Stimulated activated naive CD4-positive, alpha-beta T cell (primary cell): ENCODE measurements around the gene ZBTB1.
A peak's percentile ranks its signal among the peaks of the same experiment; 100 is the strongest.
"Not testable (repeated sequence)": the region's sequence is repeated elsewhere in the genome, so short reads cannot be mapped to it uniquely, and the experiment has no call there.

Experiments
- DNase-seq, 6 experiments: peaks; one replicate each; lab custom pipeline; 2025; lab: John Stamatoyannopoulos, UW

The ZBTB1 gene

DNA sequence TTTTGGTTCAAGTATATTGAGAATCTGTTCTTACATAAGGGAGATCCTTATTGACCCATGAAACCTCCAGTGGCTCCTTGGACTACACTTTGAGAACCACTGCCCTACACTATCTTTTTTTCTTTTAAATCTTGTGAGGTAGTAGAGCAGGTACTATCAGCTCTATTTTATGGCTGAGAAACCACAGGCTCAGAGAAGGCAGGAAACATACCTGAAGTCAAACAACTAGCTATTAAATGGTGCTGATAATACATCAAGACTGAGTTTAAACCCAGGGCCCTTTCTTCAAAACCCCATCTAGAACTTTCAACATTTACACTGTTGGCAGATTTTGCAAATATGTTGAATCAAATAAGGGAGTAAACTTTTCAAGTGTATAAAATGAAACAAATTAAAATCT lies 7.8 kb upstream of the ZBTB1 start:
- peak in 1 of 6 experiments; percentile 8 for DNase-seq

DNA sequence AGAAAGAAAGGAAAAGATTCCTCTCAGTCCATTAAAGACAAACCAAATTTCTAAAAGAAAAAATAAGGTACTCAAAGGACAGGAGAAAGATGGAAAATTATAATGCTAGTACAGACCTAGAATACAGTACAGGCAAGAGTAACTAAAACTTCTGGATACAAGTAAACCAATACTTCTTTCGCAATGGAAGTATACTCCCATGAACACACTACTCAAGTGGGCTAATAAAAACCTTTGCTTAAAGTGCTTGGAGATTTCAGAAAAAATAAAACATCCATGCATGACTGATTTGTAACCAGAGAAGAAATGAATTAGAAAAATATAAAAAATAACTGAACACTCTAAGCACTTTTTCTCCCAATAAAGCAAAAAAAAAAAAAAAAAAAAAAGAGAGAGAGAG lies 4.5 kb upstream of the ZBTB1 start:
- no peak for DNase-seq

DNA sequence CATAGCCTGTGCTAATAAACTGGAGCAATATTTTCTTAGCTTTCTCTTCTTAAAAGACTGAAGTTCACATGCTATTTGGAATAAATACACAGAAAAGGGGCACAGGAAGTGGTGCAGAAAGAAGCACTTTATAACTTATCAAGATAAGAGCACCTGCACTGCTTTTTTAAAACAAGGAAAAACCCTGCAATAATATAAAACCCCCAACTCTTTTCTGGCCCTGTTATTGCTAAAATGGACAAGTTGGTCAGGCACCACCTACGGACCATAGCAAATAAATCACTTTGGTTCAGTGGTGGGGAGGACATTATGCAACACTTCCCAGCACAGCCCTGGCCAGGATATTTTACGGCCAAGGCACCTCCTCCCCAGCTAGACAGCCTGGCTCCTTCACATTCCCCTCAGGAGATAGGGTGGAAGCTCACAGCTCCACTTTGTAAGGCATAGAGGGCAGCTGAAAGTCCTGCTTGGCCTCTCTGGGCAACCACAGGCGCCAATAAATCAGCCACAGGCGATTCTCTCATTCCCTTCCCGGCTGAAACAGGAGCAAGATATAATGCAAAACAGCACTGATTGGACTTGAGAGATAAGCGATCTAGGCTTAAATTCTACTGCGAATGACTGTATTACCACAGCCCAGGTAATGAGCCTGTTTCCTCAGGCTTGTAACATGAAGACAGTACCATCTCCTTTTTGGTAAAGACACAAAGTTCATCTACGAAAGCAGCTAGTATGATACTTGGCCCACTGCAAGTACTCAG lies 3.0 kb upstream of the ZBTB1 start:
- peak in 3 of 6 experiments; percentile 47 to 54 (median 49) for DNase-seq

DNA sequence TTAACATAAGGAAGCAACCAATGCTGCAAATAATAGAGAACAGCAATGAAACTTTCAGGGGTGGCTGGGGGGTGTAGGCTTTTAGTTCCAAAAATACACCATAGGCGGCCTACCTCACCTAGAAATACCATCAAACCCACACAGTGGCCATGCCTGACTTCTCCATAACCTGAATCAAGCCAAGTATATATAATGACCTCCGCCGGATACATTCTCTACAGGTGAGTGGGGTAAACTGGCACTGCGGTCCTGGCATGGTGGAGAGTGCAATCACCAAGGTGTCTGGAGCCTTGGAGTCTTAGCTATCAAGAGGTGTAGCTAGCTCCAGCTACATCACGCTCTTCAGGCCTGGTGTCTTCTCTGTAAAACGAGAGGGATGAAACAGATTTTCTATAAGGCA lies 2.1 kb upstream of the ZBTB1 start:
- peak in 3 of 6 experiments; percentile 16 to 50 (median 37) for DNase-seq

DNA sequence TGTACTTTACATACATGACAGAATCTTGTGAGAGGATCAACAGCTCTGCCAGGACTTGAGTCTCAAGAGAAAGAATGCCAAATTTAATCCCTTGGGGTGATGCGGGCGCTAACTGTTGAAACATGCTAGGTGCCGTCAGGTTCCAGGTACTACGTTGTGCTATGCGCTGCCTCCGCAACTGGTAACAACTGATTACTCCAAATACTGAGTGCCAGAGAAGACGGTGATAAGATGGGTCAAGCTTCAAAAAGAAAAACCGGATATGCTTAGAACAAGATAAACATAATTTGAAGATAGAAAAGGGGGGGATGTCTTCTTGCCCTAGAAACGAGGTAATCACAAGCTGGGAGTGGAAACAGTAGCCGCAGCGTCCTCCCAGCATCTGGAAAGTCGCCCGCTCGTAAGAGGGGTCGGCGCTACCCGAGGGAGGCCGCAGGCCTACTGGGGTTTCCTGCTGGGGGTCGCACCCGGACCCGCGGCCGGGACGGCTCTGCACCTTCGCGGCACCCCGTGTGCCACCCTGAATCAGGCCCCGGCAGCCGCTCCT lies 1.6 kb upstream of the ZBTB1 start:
- DNase-seq = peak in 3 of 6 experiments; percentile 20 to 74 (median 53)

DNA sequence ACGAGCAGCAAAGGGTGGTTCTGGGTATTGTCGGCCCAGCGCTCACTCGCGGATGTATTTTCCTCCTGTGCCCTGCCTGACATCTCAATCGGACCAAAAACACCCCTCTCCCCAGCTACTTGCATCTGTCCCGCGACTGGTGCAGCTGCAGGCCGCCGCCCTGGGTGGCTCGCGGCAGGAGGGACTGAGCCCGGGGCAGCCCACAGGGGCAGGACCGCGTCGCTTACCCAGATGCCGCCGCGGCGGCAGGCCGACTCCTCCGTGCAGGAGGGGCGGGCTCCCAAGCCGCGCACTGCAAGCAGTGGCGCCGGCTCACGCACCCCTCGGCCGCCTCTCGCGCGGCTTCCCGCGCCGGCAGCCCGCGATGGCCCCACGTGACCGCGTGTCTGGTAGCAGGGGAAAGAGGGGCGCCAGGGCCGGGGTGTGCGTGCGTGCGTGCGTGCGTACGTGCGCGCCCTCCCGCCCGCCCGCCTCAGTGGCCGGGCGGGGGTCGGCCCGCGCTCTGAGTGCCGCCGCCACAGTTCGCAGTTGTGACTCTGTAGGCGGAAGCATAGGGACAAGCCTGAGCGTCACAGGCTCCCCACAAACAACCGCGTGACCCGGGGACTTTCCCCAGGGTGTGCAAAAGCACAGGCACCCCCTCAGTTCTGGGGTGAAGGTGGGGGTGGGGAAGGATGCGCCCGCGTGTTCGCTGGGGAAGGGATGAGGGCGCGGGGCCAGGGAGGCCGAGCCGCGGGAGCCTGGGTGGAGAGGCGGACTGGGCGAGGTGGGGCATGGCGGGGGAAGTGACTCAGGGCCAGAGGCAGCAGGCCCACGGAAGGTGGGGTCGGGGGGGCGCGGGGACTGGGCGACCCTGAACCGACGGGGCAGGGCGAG lies 898 bp upstream of the ZBTB1 start, which contains the start of gene ZBTB25:
ZBTB25 (minus strand) TSS at position 405 of the 876 bp plus-strand sequence. CDS start 13,305 bp downstream, outside the sequence.
- peak; percentile 95 to 99 (median 98) for DNase-seq

DNA sequence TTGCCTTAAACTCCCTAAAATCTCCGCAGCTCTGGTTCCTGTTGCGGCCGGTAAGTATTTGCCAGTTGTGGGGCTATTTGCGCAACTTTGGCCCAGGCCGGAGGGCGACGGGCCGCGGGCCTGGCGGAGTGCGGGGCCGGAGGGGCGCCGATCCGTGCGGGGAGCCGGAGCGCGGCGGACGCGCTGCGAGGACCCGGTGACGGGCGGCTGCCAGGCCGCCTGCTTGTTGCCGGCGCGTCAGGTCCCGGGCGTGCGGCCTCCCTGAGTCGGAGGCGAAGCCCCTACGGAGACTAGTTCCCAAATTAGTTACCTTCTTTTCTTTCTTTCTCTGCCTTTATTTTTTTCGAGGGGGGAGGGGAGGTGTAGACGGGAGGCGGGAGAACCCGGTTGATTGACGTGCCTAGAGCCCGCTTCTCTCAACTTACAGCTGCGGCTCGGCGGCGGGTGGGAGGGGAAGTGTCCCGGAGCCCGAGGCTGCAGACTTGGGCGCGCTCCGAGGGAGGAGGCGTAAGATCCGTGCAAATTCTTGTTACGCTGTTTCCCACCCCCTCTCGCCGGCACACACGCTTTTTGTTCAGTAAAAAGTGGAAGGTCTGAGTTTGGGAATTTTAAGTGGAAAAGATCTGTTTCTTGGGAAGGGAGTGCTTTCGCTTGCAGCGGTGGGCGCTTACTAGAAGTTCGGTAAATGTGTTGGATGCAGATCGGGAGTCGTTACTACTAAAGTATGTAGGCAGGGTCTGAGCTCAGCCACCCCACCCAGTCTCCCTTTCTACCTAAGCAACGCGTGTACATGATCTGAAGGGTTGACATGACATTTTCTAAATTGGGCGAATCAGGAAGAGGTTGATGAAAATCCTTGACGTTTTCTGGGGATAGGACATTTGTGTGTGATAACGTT lies 576 bp downstream of the ZBTB1 start:
- DNase-seq = peak; percentile 75 to 91 (median 86)

DNA sequence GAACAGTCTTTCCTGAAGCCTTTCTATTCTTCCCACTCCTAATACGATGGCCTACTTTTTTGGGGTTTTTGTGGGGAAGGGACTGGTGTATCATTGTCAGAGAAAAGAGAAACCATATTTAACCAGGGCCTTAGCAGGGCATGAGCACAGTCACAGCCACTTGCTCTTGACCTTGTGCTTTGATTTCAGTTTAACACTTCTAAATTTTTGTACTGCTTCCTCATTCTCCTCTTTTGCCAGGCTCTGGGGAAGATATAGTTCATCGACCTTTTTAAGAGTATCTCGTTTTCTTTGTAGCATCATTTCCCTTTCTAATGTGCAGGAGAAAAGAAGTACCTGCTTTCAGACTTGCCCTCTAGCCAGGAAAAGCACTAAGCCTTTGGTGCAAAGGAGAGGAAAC lies 2.2 kb downstream of the ZBTB1 start:
- DNase-seq = peak in 2 of 6 experiments; percentile 6 to 15

DNA sequence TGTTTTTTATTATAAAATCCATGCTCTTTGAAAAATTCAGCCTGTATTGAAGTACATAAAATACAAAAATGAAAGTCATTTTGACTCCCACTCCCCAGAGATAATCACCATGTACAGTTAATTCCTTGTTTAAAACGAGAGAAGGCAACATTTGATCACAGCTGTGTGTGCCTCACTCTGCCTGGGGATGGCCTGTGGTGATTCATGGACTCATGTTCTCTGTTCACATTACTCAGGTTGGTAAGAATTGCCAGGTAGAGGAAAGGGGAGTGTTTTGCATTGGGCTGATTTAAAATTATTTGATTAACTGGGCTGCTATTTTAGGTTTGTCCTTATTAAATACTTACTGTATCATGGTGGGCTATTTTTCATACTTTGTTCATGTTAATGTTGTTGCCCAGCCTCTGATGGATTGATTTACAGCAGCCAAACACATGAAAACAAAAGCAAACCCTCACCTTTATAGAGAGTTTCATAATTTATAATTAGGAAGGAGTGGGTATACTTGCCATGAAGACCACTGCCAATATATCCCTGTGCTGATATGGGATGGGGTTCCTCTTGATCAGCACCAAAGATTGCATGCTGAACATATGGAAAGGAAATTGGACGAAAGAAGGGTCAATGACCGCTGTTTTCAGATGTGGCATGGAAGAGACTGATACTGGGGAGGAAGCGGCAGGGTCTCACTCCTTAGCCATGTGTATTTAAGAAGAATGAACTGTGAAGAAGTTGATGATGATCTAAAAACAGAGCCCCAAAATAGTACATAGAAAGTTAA lies 3.0 kb downstream of the ZBTB1 start:
- no peak for DNase-seq

DNA sequence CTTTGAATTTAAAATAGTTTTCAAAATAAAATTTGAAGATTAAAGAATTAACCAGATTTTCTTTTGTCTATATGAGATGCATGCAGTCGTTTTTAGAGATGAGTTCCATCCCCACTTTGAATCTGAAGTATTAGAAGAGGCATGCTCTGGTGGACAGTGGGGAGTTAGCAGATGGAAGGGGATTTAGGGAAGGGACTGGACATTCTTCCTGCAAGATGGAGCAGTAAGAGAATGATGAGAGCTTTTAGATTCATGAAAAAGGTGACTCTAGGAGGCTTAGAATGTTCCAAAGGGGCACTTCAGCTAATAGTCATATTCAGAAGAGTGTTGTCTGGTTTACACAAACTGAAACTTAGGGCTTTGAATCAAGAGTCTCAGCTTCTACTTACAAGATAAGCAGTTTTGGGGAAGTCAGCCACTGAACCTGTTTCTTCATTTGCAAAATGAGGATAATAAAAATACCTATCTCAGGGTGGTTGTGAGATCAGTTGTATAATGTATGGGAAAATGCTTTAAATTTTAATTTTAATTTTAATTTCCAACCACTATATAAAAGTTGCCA lies 3.7 kb downstream of the ZBTB1 start:
- DNase-seq = no peak

DNA sequence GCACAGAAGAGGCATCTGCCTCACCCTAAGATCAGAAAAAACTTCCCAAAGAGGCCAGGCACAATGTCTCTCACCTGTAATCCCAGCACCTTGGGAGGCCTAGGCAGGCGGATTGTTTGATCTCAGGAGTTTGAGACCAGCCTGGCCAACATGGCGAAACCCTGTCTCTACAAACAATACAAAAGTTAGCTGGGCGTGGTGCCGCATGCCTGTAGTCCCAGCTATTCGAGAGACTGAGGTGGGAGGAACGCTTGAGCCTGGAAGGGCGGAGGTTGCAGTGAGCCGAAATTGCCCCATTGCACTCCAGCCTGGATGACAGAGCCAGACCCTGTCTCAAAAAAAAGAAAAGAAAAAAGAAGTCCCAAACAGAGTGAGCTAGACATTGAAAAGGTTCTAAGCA lies 4.5 kb downstream of the ZBTB1 start:
- DNase-seq = no peak

DNA sequence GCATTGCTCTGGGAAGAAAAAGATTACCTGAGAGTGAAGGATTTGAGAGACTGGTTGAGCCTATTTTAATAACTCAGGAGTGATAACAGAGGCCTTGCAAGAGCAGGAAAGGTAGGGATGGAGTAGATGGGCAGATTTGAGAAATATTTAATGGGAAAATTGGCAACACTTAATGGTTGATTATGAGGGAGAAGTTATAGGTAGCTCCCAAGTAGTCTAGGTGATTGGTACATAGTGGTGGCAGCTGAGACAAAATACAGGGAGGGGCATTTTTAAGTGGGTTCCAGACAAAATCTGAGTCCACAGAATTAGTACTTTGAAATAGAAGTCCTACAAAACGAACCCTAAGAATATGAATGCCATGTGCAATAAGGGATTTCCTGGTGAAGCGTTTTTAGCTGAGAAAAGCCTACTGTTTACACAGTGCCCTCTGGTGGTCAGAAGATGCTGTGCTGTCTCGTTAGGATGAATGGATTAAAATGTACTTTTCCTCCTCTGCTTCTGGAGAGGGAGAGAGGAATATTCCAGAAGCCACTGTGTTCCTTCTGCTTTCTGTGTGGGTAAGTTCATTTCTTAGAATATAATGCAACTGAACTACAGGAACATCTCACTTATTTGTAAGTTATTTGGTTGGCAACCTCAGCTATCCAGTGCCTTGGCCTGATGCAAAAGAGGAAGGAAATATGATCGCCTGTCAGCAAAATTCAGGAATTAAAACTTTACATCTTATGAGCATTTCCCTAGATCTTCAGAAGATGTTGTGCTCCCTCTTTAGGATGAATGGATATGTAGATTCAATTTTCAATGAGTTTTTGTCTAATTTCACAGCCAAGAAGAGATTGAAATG lies 6.5 kb downstream of the ZBTB1 start:
- peak; percentile 8 to 76 (median 54) for DNase-seq

DNA sequence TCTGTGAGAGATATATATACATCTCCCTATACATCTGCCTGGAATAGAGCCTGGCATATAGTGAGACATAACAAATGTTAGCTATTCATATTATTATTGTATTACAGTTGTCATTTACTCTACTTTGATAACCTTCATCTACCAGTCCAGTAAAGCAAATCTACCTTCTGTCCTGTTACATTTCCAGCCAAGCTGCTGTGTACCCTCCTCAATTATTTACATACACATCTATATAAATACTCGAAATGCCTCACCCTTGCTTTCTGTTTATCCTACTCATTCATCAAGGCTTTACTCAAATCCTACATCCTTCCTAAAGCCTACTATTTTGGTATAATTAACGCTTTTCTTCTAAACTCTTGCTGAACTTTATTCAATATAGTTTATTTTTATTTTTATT lies 8.7 kb downstream of the ZBTB1 start:
- no peak for DNase-seq

DNA sequence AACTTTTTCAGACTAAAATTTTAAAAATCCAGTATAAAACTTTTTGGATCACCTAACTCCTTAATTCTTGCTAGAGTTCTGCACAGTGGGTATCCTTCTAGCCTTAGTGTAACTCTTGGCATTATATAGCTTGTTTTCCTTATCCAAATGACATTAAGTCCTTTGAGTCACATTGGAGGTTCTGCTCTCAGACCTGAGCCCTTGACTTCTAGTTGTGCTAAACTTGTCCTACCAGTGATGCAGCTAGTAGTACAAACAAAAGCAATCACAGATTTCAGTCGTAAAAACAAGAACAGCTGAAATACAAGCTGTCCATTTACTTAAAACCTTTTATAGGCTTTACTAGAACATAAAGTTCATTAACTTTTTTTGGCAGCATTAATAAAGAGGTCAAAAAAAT lies 10.5 kb downstream of the ZBTB1 start:
- DNase-seq = no peak

DNA sequence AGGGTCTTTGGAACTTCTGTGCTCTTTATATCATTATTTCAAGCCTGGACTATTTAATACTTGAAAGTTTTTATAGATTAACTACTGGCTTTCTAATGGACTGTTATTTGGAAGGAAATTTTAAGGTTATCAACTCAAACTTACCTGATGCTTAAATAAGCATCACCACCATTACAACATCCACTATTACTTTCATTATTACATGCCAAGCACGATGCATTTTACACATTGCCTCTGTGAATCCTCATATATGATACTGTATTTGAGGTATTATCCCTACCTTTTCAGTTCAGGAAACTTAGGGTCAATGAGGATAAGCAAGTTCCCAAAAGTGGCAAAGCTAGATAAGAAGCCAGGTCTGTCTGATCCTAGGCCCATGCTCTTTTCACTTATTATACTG lies 12.4 kb downstream of the ZBTB1 start:
- no peak for DNase-seq

DNA sequence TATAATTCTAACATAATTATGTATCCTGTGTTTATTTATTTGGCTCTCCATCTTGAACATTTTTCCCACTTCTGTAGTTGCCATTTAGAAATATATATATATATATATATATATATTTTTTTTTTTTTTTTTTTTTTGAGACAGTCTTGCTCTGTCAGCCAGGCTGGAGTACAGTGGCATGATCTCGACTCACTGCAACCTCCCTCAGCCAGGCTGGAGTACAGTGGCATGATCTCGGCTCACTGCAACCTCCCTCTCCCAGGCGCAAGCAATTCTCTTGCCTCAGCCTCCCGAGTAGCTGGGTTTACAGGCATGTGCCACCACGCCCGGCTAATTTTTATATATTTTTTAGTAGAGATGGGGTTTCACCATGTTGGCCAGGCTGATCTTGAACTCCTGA lies 13.1 kb downstream of the ZBTB1 start:
- not testable (repeated sequence) for DNase-seq

DNA sequence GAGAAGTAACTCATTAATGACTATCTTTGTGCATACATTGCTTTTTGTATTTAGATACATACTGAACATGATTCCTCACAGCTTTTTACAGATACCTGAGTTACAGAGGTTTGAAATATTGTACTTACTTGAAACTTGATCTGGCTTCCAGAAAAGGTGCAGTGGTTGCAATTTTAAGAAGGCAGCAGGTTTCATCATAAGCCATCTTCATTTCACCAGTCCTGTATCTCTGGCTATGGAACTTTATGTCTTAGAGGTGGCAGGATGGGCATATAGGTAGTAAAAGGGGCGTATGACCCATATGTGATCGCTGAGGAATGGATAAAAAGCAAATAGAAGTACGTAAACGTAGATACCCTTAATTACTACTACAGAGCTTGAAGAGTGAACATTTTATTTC lies 13.7 kb downstream of the ZBTB1 start:
- no peak for DNase-seq

DNA sequence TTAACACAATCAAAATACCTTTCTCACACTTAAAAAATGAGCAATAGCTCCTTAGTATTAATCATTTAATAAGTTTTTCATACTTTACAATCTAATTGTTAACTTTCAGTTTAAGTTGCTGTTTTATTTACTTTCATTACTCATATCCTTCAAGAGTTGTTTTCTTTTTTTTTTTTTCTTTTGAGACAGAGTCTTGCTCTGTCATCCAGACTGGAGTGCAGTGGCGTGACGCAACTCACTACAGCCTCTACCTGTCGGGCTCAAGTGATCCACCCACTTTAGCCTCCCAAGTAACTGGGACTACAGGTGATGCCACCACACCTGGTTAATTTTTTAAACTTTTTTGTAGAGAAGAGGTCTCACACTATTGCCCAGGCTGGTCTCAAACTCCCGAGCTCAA lies 16.1 kb downstream of the ZBTB1 start:
- DNase-seq = no peak

DNA sequence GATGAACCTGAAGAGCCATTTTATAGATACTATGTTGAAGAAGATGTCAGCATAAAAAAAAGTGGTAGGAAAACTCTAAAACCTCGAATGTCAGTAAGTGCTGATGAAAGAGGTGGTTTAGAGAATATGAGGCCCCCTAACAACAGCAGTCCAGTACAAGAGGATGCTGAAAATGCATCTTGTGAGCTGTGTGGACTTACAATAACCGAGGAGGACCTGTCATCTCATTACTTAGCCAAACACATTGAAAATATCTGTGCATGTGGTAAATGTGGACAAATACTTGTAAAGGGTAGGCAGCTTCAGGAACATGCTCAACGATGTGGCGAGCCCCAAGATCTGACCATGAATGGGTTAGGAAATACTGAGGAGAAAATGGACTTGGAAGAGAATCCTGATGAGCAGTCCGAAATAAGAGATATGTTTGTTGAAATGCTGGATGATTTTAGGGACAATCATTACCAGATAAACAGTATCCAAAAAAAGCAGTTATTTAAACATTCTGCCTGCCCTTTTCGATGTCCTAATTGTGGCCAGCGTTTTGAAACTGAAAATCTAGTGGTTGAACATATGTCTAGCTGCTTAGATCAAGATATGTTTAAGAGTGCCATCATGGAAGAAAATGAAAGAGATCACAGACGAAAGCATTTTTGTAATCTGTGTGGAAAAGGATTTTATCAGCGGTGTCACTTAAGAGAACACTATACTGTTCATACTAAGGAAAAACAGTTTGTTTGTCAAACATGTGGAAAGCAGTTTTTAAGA lies 18.2 kb downstream of the ZBTB1 start:
- no peak for DNase-seq
